GM12878 (cell line): Measurements from ENCODE around the gene VTI1A. TPM values are rescaled to one million over a fixed set of nuclear protein-coding genes. Genes with fewer than 3 reads are reported as not detected.

Experiments
- ATAC-seq: fragments of 200-7000 bp; cut with Tn5 transposase; 3 replicates; pipeline ENCODE4 v1.9.1; 2020; ENCODE audit warnings: mild to moderate bottlenecking, moderate library complexity
- BruUV-seq: library from RNA; stranded (reverse); fragments of 400-500 nt; replicated peaks from 2 replicates; lab custom pipeline; 2021; lab: Mats Ljungman, UMichigan
- CTCF ChIA-PET: fragments of 300-600 bp; sonication (Branson Sonifier 250); formaldehyde crosslinking; extraction: SDS; loops from one replicate; lab custom pipeline; 2021; ENCODE audit warnings: inconsistent platforms; lab: Yijun Ruan, JAX
- POLR2A ChIA-PET: fragments of 350-600 bp; formaldehyde crosslinking; extraction: SDS; loops from one replicate; lab custom pipeline; 2021; ENCODE audit warnings: inconsistent platforms; lab: Charles Lee
- RAD21 ChIA-PET: fragments of 300-600 bp; sonication (Branson Sonifier 250); formaldehyde crosslinking; loops from one replicate; lab custom pipeline; 2023; ENCODE audit warnings: antibody characterized with exemption; ENCODE audit not compliant: unreplicated experiment; lab: Charles Lee
- SMC1A ChIA-PET: fragments of 300-600 bp; sonication (Branson Sonifier 250); formaldehyde crosslinking; loops from one replicate; lab custom pipeline; 2023; ENCODE audit not compliant: unreplicated experiment, uncharacterized antibody; lab: Charles Lee
- DNase-seq: peaks from one replicate; pipeline ENCODE4 v3.0.0-alpha.2; 2011; ENCODE audit warnings: low read depth, low spot score
- FAIRE-seq: peaks from 3 replicates; lab custom pipeline; 2011; peaks lifted over from hg19 to GRCh38; lab: Jason Lieb, UNC
- H2AFZ ChIP-seq: 2 replicates; pipeline ENCODE4 v1.6.0; 2011; ENCODE audit warnings: low read depth, low read length, control low read depth; ENCODE audit not compliant: control insufficient read depth
- H3K27ac ChIP-seq: 2 replicates; pipeline ENCODE4 v1.5.1; 2011; ENCODE audit warnings: control low read depth; ENCODE audit not compliant: control insufficient read depth, insufficient read depth
- H3K27me3 ChIP-seq, 2 experiments: replicated peaks in 1 of 2; 2 replicates each; pipeline versions ENCODE4 v1.6.0 to v1.6.1; 2011; ENCODE audit warnings: low read length in 1 of 2; ENCODE audit not compliant: control insufficient read depth in 2 of 2, insufficient read depth in 2 of 2
- H3K36me3 ChIP-seq, 2 experiments: 2 replicates each; pipeline ENCODE4 v1.5.1; 2011; ENCODE audit warnings: low read length in 1 of 2; ENCODE audit not compliant: control insufficient read depth in 2 of 2, insufficient read depth in 2 of 2
- H3K4me1 ChIP-seq: 2 replicates; pipeline ENCODE4 v1.6.1; 2011; ENCODE audit warnings: mild to moderate bottlenecking, low read length, moderate library complexity, mixed read lengths; ENCODE audit not compliant: control insufficient read depth, insufficient read depth
- H3K4me2 ChIP-seq: 2 replicates; pipeline ENCODE4 v1.6.0; 2011; ENCODE audit warnings: control low read depth; ENCODE audit not compliant: control insufficient read depth, insufficient read depth
- H3K4me3 ChIP-seq: fragments of 200-600 bp; sonication (generic); 2 replicates; pipeline ENCODE4 v1.5.1; 2016
- H3K79me2 ChIP-seq: 2 replicates; pipeline ENCODE4 v1.6.0; 2011; ENCODE audit warnings: low read length; ENCODE audit not compliant: control insufficient read depth, insufficient read depth
- H3K9ac ChIP-seq: 2 replicates; pipeline ENCODE4 v1.8.0; 2011; ENCODE audit warnings: low read length, control low read depth, mixed read lengths; ENCODE audit not compliant: control insufficient read depth, insufficient read depth
- H3K9me3 ChIP-seq: replicated peaks from 3 replicates; pipeline ENCODE4 v1.5.1; 2011; ENCODE audit warnings: mild to moderate bottlenecking, low read length; ENCODE audit not compliant: control insufficient read depth, insufficient read depth
- H4K20me1 ChIP-seq: 2 replicates; pipeline ENCODE4 v1.6.0; 2011; ENCODE audit not compliant: control insufficient read depth, insufficient read depth
- CHD1 ChIP-seq: IDR thresholded peaks from 2 replicates; pipeline ENCODE4 v1.6.1; 2012; ENCODE audit warnings: low read depth, low read length, improper control_type of control experiment
- CREM ChIP-seq: IDR thresholded peaks from 2 replicates; pipeline ENCODE4 v1.6.1; 2014; ENCODE audit warnings: antibody characterized with exemption, low read depth
- EED ChIP-seq: sonication (generic); IDR thresholded peaks from 2 replicates; pipeline ENCODE4 v1.6.1; 2016; ENCODE audit warnings: antibody characterized with exemption, low read depth
- GATAD2B ChIP-seq: fragments of 450-650 bp; conservative IDR thresholded peaks from 2 replicates; pipeline ENCODE4 v1.6.1; 2017; ENCODE audit warnings: low read depth, mild to moderate bottlenecking, moderate library complexity
- HDAC6 ChIP-seq: fragments of 200-600 bp; sonication (generic); IDR thresholded peaks from one replicate; pipeline ENCODE4 v1.8.0; 2017; ENCODE audit warnings: antibody characterized with exemption; ENCODE audit not compliant: unreplicated experiment
- IRF5 ChIP-seq: fragments of 450-650 bp; IDR thresholded peaks from 2 replicates; pipeline ENCODE4 v1.6.1; 2017; ENCODE audit warnings: borderline replicate concordance
- JUND ChIP-seq: IDR thresholded peaks from 2 replicates; pipeline ENCODE4 v1.6.1; 2012; ENCODE audit warnings: low read depth, mild to moderate bottlenecking, low read length, improper control_type of control experiment, moderate library complexity
- MAX ChIP-seq: IDR thresholded peaks from 2 replicates; pipeline ENCODE4 v1.6.1; 2012; ENCODE audit warnings: low read depth, low read length, improper control_type of control experiment
- MEF2B ChIP-seq: fragments of 450-650 bp; IDR thresholded peaks from 2 replicates; pipeline ENCODE4 v1.6.1; 2018; ENCODE audit warnings: mild to moderate bottlenecking, moderate library complexity; ENCODE audit not compliant: partially characterized antibody, poor library complexity, severe bottlenecking
- POLR2A ChIP-seq: IDR thresholded peaks from 2 replicates; pipeline ENCODE4 v1.6.1; 2011; ENCODE audit warnings: low read depth, mild to moderate bottlenecking, low read length
- POLR2AphosphoS2 ChIP-seq: IDR thresholded peaks from 2 replicates; pipeline ENCODE4 v1.6.1; 2011; ENCODE audit warnings: low read depth, mild to moderate bottlenecking, low read length, improper control_type of control experiment, moderate library complexity
- RELA ChIP-seq: fragments of 450-650 bp; IDR thresholded peaks from 2 replicates; pipeline ENCODE4 v1.8.0; 2014; ENCODE audit warnings: borderline replicate concordance; ENCODE audit not compliant: partially characterized antibody
- REST ChIP-seq: IDR thresholded peaks from 2 replicates; pipeline ENCODE4 v1.6.1; 2012; ENCODE audit warnings: mild to moderate bottlenecking, low read depth, low read length
- RFX5 ChIP-seq: IDR thresholded peaks from 2 replicates; pipeline ENCODE4 v1.6.1; 2011; ENCODE audit warnings: low read depth, low read length, improper control_type of control experiment
- whole genome bisulfite sequencing: methylation state at CpG from one replicate; pipeline ENCODE4 v1.1.6; 2016; ENCODE audit warnings: low lambda C conversion rate; ENCODE audit not compliant: insufficient replicate concordance, insufficient coverage; ENCODE audit errors: missing lambda C conversion rate; 5-methylcytosine and 5-hydroxymethylcytosine counted together
- in situ Hi-C: fragments of 300-500 bp; cut with MboI; formaldehyde crosslinking; loops from 9 replicates; pipeline ENCODE4 v1.14.3; 2018; ENCODE audit warnings: mixed read lengths
- intact Hi-C: fragments of 100-400 bp; cut with micrococcal nuclease; formaldehyde crosslinking; loops from one replicate; pipeline ENCODE4 v1.14.2; 2022; ENCODE audit not compliant: unreplicated experiment
- polyA plus RNA-seq, 11 experiments: library from polyadenylated mRNA; depleted of rRNA in 4 of 11; unstranded in 6 of 11; stranded (reverse) in 5 of 11; fragments of >200 nt; fragmentation: Nextera tagmentation in 4 of 11; fragmentation: Illumina TruSeq in 1 of 11; extraction: Ambion mirVana in 4 of 11; extraction: Trizol in 1 of 11; gene quantifications; 1 replicate in 1 of 11; 2 replicates in 10 of 11; pipeline versions ENCODE4 v1.2.1 to v1.2.3, GENCODE V29; 2011 to 2016; ENCODE audit warnings: inconsistent platforms in 2 of 11, missing spikeins in 2 of 11, low read depth in 1 of 11
- total RNA-seq, 4 experiments: library from RNA; depleted of rRNA in 3 of 4; stranded (reverse); fragments of >200 nt in 3 of 4; fragmentation: Illumina TruSeq in 1 of 4; extraction: Trizol in 1 of 4; gene quantifications; 2 replicates each; pipeline versions ENCODE4 v1.2.1 to v1.2.3, GENCODE V29; 2013 to 2021
- TF ChIP-seq, protein P1 (sequence below): fragments of 450-650 bp; IDR thresholded peaks from 2 replicates; pipeline ENCODE4 v1.6.1; 2018; ENCODE audit warnings: borderline replicate concordance, mild to moderate bottlenecking; ENCODE audit not compliant: partially characterized antibody
- TF ChIP-seq, protein P2 (sequence below): IDR thresholded peaks from 2 replicates; pipeline ENCODE4 v1.6.1; 2011; ENCODE audit warnings: borderline replicate concordance, low read depth, mild to moderate bottlenecking, moderate library complexity, low read length; ENCODE audit not compliant: insufficient read depth, poor library complexity, severe bottlenecking

Gene VTI1A
- total and polyA plus RNA-seq, 10 of the 15 experiments (the other 5 are each of a cell fraction or from before 2014, with no cell fraction given): 12.4 to 43.2 (median 27.5) TPM

GRCh38 chr10:112438356-112438755 lies 8.7 kb upstream of the VTI1A start:
- WGBS: 99% methylated on average over 4 of the region's 4 CpGs
- FAIRE-seq (no peak), DNase-seq (no peak), ATAC-seq (no peak)
- POLR2A ChIA-PET: no interaction called here
- intact Hi-C loops (loop anchor here (10.0 kb wide), 1 partner anchor 274 kb away; no protein-coding TSS in a partner anchor), in situ Hi-C loops (no loop called here)
- SMC1A ChIA-PET: no interaction called here
- Histone ChIP-seq H3K4me1 (no peaks in the 10 kb centered on the region), H3K4me2 (no peak overlapping the region), H4K20me1 (no peaks in the 10 kb centered on the region), H3K79me2 (no peaks in the 10 kb centered on the region), H3K36me3 (peaks cover 0 to 21% of the 10 kb centered on the region in 2 experiments), H3K27me3 (no peaks in the 10 kb centered on the region), H3K27ac (no peak overlapping the region), H3K9me3 (no peaks in the 10 kb centered on the region), H3K9ac (no peak overlapping the region), H3K4me3 (no peak overlapping the region), H2AFZ (no peak overlapping the region)
- no TSS peak for BruUV-seq
- CTCF ChIA-PET: interaction anchor here (1.3 kb wide), 1 partner anchor 34 kb away, joined by 5 read pairs; no protein-coding TSS in a partner anchor
- RAD21 ChIA-PET: no interaction called here
- TF ChIP-seq IRF5 (no peak), MAX (no peak), JUND (no peak), HDAC6 (no peak), POLR2AphosphoS2 (no peak), EED (no peak), POLR2A (no peak), RELA (no peak), GATAD2B (no peak), CREM (no peak), CHD1 (no peak), MEF2B (no peak), RFX5 (no peak), REST (no peak)
- TF ChIP-seq, protein P1, sequence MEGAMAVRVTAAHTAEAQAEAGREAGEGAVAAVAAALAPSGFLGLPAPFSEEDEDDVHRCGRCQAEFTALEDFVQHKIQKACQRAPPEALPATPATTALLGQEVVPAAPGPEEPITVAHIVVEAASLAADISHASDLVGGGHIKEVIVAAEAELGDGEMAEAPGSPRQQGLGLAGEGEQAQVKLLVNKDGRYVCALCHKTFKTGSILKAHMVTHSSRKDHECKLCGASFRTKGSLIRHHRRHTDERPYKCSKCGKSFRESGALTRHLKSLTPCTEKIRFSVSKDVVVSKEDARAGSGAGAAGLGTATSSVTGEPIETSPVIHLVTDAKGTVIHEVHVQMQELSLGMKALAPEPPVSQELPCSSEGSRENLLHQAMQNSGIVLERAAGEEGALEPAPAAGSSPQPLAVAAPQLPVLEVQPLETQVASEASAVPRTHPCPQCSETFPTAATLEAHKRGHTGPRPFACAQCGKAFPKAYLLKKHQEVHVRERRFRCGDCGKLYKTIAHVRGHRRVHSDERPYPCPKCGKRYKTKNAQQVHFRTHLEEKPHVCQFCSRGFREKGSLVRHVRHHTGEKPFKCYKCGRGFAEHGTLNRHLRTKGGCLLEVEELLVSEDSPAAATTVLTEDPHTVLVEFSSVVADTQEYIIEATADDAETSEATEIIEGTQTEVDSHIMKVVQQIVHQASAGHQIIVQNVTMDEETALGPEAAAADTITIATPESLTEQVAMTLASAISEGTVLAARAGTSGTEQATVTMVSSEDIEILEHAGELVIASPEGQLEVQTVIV: no peak
- TF ChIP-seq, protein P2, sequence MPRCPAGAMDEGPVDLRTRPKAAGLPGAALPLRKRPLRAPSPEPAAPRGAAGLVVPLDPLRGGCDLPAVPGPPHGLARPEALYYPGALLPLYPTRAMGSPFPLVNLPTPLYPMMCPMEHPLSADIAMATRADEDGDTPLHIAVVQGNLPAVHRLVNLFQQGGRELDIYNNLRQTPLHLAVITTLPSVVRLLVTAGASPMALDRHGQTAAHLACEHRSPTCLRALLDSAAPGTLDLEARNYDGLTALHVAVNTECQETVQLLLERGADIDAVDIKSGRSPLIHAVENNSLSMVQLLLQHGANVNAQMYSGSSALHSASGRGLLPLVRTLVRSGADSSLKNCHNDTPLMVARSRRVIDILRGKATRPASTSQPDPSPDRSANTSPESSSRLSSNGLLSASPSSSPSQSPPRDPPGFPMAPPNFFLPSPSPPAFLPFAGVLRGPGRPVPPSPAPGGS: no peak
